Activated naive CD8-positive, alpha-beta T cell treated with anti-CD3 and anti-CD28 coated beads, Interleukin-2, amount 10 ng/mL, durations not matched to agents 7 days and 5 days (primary cell): ENCODE measurements around the gene KRTAP12-2. TPM values are rescaled to one million over a fixed set of nuclear protein-coding genes. Genes with fewer than 3 reads are reported as not detected.
"Not testable (repeated sequence)": the region's sequence is repeated elsewhere in the genome, so short reads cannot be mapped to it uniquely, and the experiment has no call there.

Experiments used
- ATAC-seq: fragments of 150-1000 bp; cut with Tn5 transposase; one replicate; pipeline ENCODE4 v1.10.0; 2021; ENCODE audit warnings: low read depth, moderate library complexity
- POLR2A ChIA-PET: fragments of 350-600 bp; sonication (Branson Sonifier 250); formaldehyde crosslinking; loops from one replicate; lab custom pipeline; 2021; ENCODE audit warnings: antibody characterized with exemption; lab: Charles Lee
- DNase-seq: peaks from one replicate; pipeline ENCODE4 v3.0.0; 2021
- H3K27ac Mint-ChIP-seq: one replicate; pipeline ENCODE4 v1.8.0; 2022; ENCODE audit warnings: mild to moderate bottlenecking, mixed read lengths
- H3K27me3 Mint-ChIP-seq: one replicate; pipeline ENCODE4 v1.8.0; 2022; ENCODE audit warnings: mild to moderate bottlenecking, moderate library complexity, mixed read lengths
- H3K36me3 Mint-ChIP-seq: one replicate; pipeline ENCODE4 v1.8.0; 2021; ENCODE audit warnings: mild to moderate bottlenecking, mixed read lengths
- H3K4me1 Mint-ChIP-seq: one replicate; pipeline ENCODE4 v1.8.0; 2021; ENCODE audit warnings: mixed read lengths
- H3K4me3 Mint-ChIP-seq: one replicate; pipeline ENCODE4 v1.8.0; 2022; ENCODE audit warnings: mild to moderate bottlenecking, moderate library complexity, mixed read lengths
- H3K9me3 Mint-ChIP-seq: one replicate; pipeline ENCODE4 v1.8.0; 2021; ENCODE audit warnings: mixed read lengths
- total RNA-seq, 2 experiments: library from RNA; stranded (reverse); gene quantifications; one replicate each; pipeline ENCODE4 v1.2.3, GENCODE V29; 2021

The KRTAP12-2 gene
- total RNA-seq, 2 experiments from 2014 or later: not detected

- Mint-ChIP-seq H3K4me1 (no peaks in the 10 kb centered on the region), H3K27me3 (peaks cover 49% of the 10 kb centered on the region), H3K27ac (no peak overlapping the region), H3K9me3 (no peaks in the 10 kb centered on the region), H3K36me3 (no peaks in the 10 kb centered on the region), H3K4me3 (no peak overlapping the region)
- POLR2A ChIA-PET: no interaction called here
- DNase-seq (no peak), ATAC-seq (no peak)
These were observed 31.3 kb upstream of the KRTAP12-2 start for GRCh38 chr21:44697811-44698734.

GRCh38 chr21:44697172-44697810 is 30.6 kb upstream of the KRTAP12-2 start, which contains the start of gene KRTAP10-12:
Gene KRTAP10-12 (plus strand): TSS chr21:44697172. CDS start chr21:44697202, 30 bp downstream.
- H3K4me3 Mint-ChIP-seq, H3K36me3 Mint-ChIP-seq, POLR2A ChIA-PET, H3K9me3 Mint-ChIP-seq, H3K4me1 Mint-ChIP-seq, H3K27ac Mint-ChIP-seq, ATAC-seq, DNase-seq: not testable (repeated sequence)
- H3K27me3 Mint-ChIP-seq: peaks cover 45% of the 10 kb centered on the region

GRCh38 chr21:44696572-44696971 is 29.8 kb upstream of the KRTAP12-2 start:
- Mint-ChIP-seq H3K36me3 (no peaks in the 10 kb centered on the region), H3K9me3 (peaks cover 4% of the 10 kb centered on the region), H3K4me3 (no peak overlapping the region), H3K27me3 (peaks cover 41% of the 10 kb centered on the region), H3K4me1 (no peaks in the 10 kb centered on the region), H3K27ac (no peak overlapping the region)
- ATAC-seq (no peak), DNase-seq (no peak)
- POLR2A ChIA-PET: no interaction called here

GRCh38 chr21:44695641-44696040 is 28.9 kb upstream of the KRTAP12-2 start:
- ATAC-seq (no peak), DNase-seq (no peak)
- Mint-ChIP-seq H3K4me1 (no peaks in the 10 kb centered on the region), H3K4me3 (no peak overlapping the region), H3K27ac (no peak overlapping the region), H3K27me3 (peaks cover 37% of the 10 kb centered on the region), H3K9me3 (peaks cover 5% of the 10 kb centered on the region), H3K36me3 (no peaks in the 10 kb centered on the region)
- POLR2A ChIA-PET: no interaction called here

- Mint-ChIP-seq H3K36me3 (no peaks in the 10 kb centered on the region), H3K9me3 (peaks cover 5% of the 10 kb centered on the region), H3K27me3 (peaks cover 37% of the 10 kb centered on the region), H3K4me3 (no peak overlapping the region), H3K27ac (no peak overlapping the region), H3K4me1 (no peaks in the 10 kb centered on the region)
- DNase-seq (no peak), ATAC-seq (no peak)
- POLR2A ChIA-PET: no interaction called here
These were observed 28.5 kb upstream of the KRTAP12-2 start for GRCh38 chr21:44695184-44695583.

GRCh38 chr21:44694776-44695175 is 28.0 kb upstream of the KRTAP12-2 start:
- ATAC-seq: no peak
- Mint-ChIP-seq H3K27ac (no peak overlapping the region), H3K9me3 (peaks cover 5% of the 10 kb centered on the region), H3K36me3 (no peaks in the 10 kb centered on the region), H3K4me3 (no peak overlapping the region), H3K4me1 (no peaks in the 10 kb centered on the region), H3K27me3 (peaks cover 34% of the 10 kb centered on the region)
- no peak for DNase-seq
- POLR2A ChIA-PET: no interaction called here

GRCh38 chr21:44692798-44693512 is 26.2 kb upstream of the KRTAP12-2 start:
- Mint-ChIP-seq H3K4me1 (no peaks in the 10 kb centered on the region), H3K36me3 (no peaks in the 10 kb centered on the region), H3K27me3 (peaks cover 22% of the 10 kb centered on the region), H3K9me3 (peaks cover 5% of the 10 kb centered on the region), H3K27ac (no peak overlapping the region), H3K4me3 (no peak overlapping the region)
- ATAC-seq (no peak), DNase-seq (no peak)
- POLR2A ChIA-PET: no interaction called here

GRCh38 chr21:44691686-44692085 is 25.0 kb upstream of the KRTAP12-2 start:
- Mint-ChIP-seq H3K9me3 (peaks cover 5% of the 10 kb centered on the region), H3K36me3 (no peaks in the 10 kb centered on the region), H3K4me3 (no peak overlapping the region), H3K4me1 (no peaks in the 10 kb centered on the region), H3K27me3 (peaks cover 10% of the 10 kb centered on the region), H3K27ac (no peak overlapping the region)
- no peak for ATAC-seq
- POLR2A ChIA-PET: no interaction called here
- no peak for DNase-seq

- ATAC-seq, H3K9me3 Mint-ChIP-seq, DNase-seq, H3K27me3 Mint-ChIP-seq, H3K36me3 Mint-ChIP-seq, POLR2A ChIA-PET, H3K4me3 Mint-ChIP-seq, H3K4me1 Mint-ChIP-seq, H3K27ac Mint-ChIP-seq: not testable (repeated sequence)
These were observed 23.0 kb upstream of the KRTAP12-2 start for GRCh38 chr21:44689740-44690139.

- no peak for DNase-seq
- H3K4me1 Mint-ChIP-seq: peaks cover 5% of the 10 kb centered on the region
These were observed 20.9 kb upstream of the KRTAP12-2 start for GRCh38 chr21:44687671-44688070.

GRCh38 chr21:44686843-44687561 is 20.3 kb upstream of the KRTAP12-2 start:
- Mint-ChIP-seq H3K27me3 (peaks cover 5% of the 10 kb centered on the region), H3K4me1 (peaks cover 5% of the 10 kb centered on the region), H3K27ac (peak overlapping the region; percentile 12), H3K4me3 (no peak overlapping the region), H3K9me3 (peaks cover 1% of the 10 kb centered on the region), H3K36me3 (no peaks in the 10 kb centered on the region)
- POLR2A ChIA-PET: no interaction called here
- no peak for DNase-seq
- no peak for ATAC-seq

More at GRCh38 chr21:44687671-44688070, 20.9 kb upstream of the KRTAP12-2 start:
- peaks cover 3% of the 10 kb centered on the region for H3K27me3 Mint-ChIP-seq
- no peak for ATAC-seq
- H3K4me3 Mint-ChIP-seq: no peak overlapping the region
- POLR2A ChIA-PET: no interaction called here
- H3K9me3 Mint-ChIP-seq: peaks cover 3% of the 10 kb centered on the region
- no peaks in the 10 kb centered on the region for H3K36me3 Mint-ChIP-seq
- no peak overlapping the region for H3K27ac Mint-ChIP-seq

GRCh38 chr21:44686000-44686781 is 19.5 kb upstream of the KRTAP12-2 start:
- H3K36me3 Mint-ChIP-seq: no peaks in the 10 kb centered on the region
- DNase-seq: no peak
- H3K27me3 Mint-ChIP-seq: peaks cover 6% of the 10 kb centered on the region
- peaks cover 5% of the 10 kb centered on the region for H3K4me1 Mint-ChIP-seq
- peaks cover 1% of the 10 kb centered on the region for H3K9me3 Mint-ChIP-seq
- POLR2A ChIA-PET: no interaction called here
- ATAC-seq: no peak
- H3K27ac Mint-ChIP-seq: no peak overlapping the region
- H3K4me3 Mint-ChIP-seq: no peak overlapping the region
